ENCODE data around the gene RNASE11.

RNASE11 gene

GRCh38 chr14:20613094-20614037 lies 25.6 kb upstream of the RNASE11 start:
- TF ChIP-seq POU2F2 (IDR thresholded peaks at IDR 0.05; ENCODE audit: low read depth, low read length) (peak; percentile 92), PAX5 (IDR thresholded peaks at IDR 0.05; ENCODE audit: insufficient read depth, low read length, severe bottlenecking) (no peak)
- DNase-seq (ENCODE audit: insufficient read length, low spot score): no peak
- FAIRE-seq: peak; percentile 93

GRCh38 chr14:20612403-20612802 lies 24.6 kb upstream of the RNASE11 start:
- DNase-seq (ENCODE audit: insufficient read length, low spot score) (no peak), FAIRE-seq (peak; percentile 55)
- no peak for TF ChIP-seq POLR2AphosphoS5 (IDR thresholded peaks at IDR 0.05; ENCODE audit: low read depth, low read length)
- no peak for TF ChIP-seq POLR2A (IDR thresholded peaks at IDR 0.05; ENCODE audit: low read depth, low read length)
- TF ChIP-seq TAF1 (IDR thresholded peaks at IDR 0.05; ENCODE audit: low read depth, low read length): no peak
- peak; percentile 95 for TF ChIP-seq SPI1 (IDR thresholded peaks at IDR 0.05; ENCODE audit: low read depth, low read length)

GRCh38 chr14:20611277-20611676 lies 23.5 kb upstream of the RNASE11 start:
- TF ChIP-seq POLR2A (IDR thresholded peaks at IDR 0.05; ENCODE audit: low read depth, low read length): no peak
- no peak for TF ChIP-seq POU2F2 (IDR thresholded peaks at IDR 0.05; ENCODE audit: low read depth, low read length)
- no peak for TF ChIP-seq POLR2AphosphoS5 (IDR thresholded peaks at IDR 0.05; ENCODE audit: low read depth, low read length)
- no peak for TF ChIP-seq PAX5 (IDR thresholded peaks at IDR 0.05; ENCODE audit: insufficient read depth, low read length, severe bottlenecking)
- TF ChIP-seq TAF1 (IDR thresholded peaks at IDR 0.05; ENCODE audit: low read depth, low read length): no peak
- no peak for TF ChIP-seq SPI1 (IDR thresholded peaks at IDR 0.05; ENCODE audit: low read depth, low read length)
- no peak for DNase-seq (ENCODE audit: insufficient read length, low spot score)
- no peak for FAIRE-seq

GRCh38 chr14:20610002-20610765 lies 22.4 kb upstream of the RNASE11 start:
- FAIRE-seq: peak; percentile 76
- TF ChIP-seq POLR2AphosphoS5 (IDR thresholded peaks at IDR 0.05; ENCODE audit: low read depth, low read length) (no peak), TAF1 (IDR thresholded peaks at IDR 0.05; ENCODE audit: low read depth, low read length) (no peak), POU2F2 (IDR thresholded peaks at IDR 0.05; ENCODE audit: low read depth, low read length) (no peak), PAX5 (IDR thresholded peaks at IDR 0.05; ENCODE audit: insufficient read depth, low read length, severe bottlenecking) (no peak), SPI1 (IDR thresholded peaks at IDR 0.05; ENCODE audit: low read depth, low read length) (no peak), POLR2A (IDR thresholded peaks at IDR 0.05; ENCODE audit: low read depth, low read length) (no peak)
- DNase-seq (ENCODE audit: insufficient read length, low spot score): no peak

- TF ChIP-seq SPI1 (IDR thresholded peaks at IDR 0.05; ENCODE audit: low read depth, low read length): no peak
- no peak for TF ChIP-seq POLR2AphosphoS5 (IDR thresholded peaks at IDR 0.05; ENCODE audit: low read depth, low read length)
- TF ChIP-seq POU2F2 (IDR thresholded peaks at IDR 0.05; ENCODE audit: low read depth, low read length): no peak
- TF ChIP-seq PAX5 (IDR thresholded peaks at IDR 0.05; ENCODE audit: insufficient read depth, low read length, severe bottlenecking): no peak
- TF ChIP-seq TAF1 (IDR thresholded peaks at IDR 0.05; ENCODE audit: low read depth, low read length): no peak
- no peak for TF ChIP-seq POLR2A (IDR thresholded peaks at IDR 0.05; ENCODE audit: low read depth, low read length)
- no peak for DNase-seq (ENCODE audit: insufficient read length, low spot score)
- no peak for FAIRE-seq
These were observed 21.6 kb upstream of the RNASE11 start for GRCh38 chr14:20609215-20610001.

- TF ChIP-seq POU2F2 (IDR thresholded peaks at IDR 0.05; ENCODE audit: low read depth, low read length) (no peak), POLR2A (IDR thresholded peaks at IDR 0.05; ENCODE audit: low read depth, low read length) (no peak), POLR2AphosphoS5 (IDR thresholded peaks at IDR 0.05; ENCODE audit: low read depth, low read length) (no peak), SPI1 (IDR thresholded peaks at IDR 0.05; ENCODE audit: low read depth, low read length) (no peak)
- DNase-seq (ENCODE audit: insufficient read length, low spot score): no peak
- no peak for FAIRE-seq
These were observed 20.7 kb upstream of the RNASE11 start for GRCh38 chr14:20608383-20609110.

GRCh38 chr14:20607617-20608016 lies 19.8 kb upstream of the RNASE11 start:
- no peak for DNase-seq (ENCODE audit: insufficient read length, low spot score)
- TF ChIP-seq SPI1 (IDR thresholded peaks at IDR 0.05; ENCODE audit: low read depth, low read length) (no peak), POU2F2 (IDR thresholded peaks at IDR 0.05; ENCODE audit: low read depth, low read length) (no peak), POLR2AphosphoS5 (IDR thresholded peaks at IDR 0.05; ENCODE audit: low read depth, low read length) (no peak), POLR2A (IDR thresholded peaks at IDR 0.05; ENCODE audit: low read depth, low read length) (no peak), PAX5 (IDR thresholded peaks at IDR 0.05; ENCODE audit: insufficient read depth, low read length, severe bottlenecking) (no peak), TAF1 (IDR thresholded peaks at IDR 0.05; ENCODE audit: low read depth, low read length) (no peak)
- no peak for FAIRE-seq

GRCh38 chr14:20606902-20607242 lies 19.1 kb upstream of the RNASE11 start:
- FAIRE-seq (no peak), DNase-seq (ENCODE audit: insufficient read length, low spot score) (no peak)
- no peak for TF ChIP-seq PAX5 (IDR thresholded peaks at IDR 0.05; ENCODE audit: insufficient read depth, low read length, severe bottlenecking)
- TF ChIP-seq POLR2AphosphoS5 (IDR thresholded peaks at IDR 0.05; ENCODE audit: low read depth, low read length): no peak
- no peak for TF ChIP-seq SPI1 (IDR thresholded peaks at IDR 0.05; ENCODE audit: low read depth, low read length)
- no peak for TF ChIP-seq TAF1 (IDR thresholded peaks at IDR 0.05; ENCODE audit: low read depth, low read length)
- TF ChIP-seq POLR2A (IDR thresholded peaks at IDR 0.05; ENCODE audit: low read depth, low read length): no peak
- TF ChIP-seq POU2F2 (IDR thresholded peaks at IDR 0.05; ENCODE audit: low read depth, low read length): no peak
